GM23248 (cell line): ENCODE measurements around the gene ETFA. TPM values are rescaled to one million over a fixed set of nuclear protein-coding genes. Genes with fewer than 3 reads are reported as not detected.
A peak's percentile ranks its signal among the peaks of the same experiment; 100 is the strongest.

Experiments used
- DNase-seq: peaks from one replicate; pipeline ENCODE4 v3.0.0-alpha.2; 2015
- H2AFZ ChIP-seq: fragments of 200-600 bp; sonication (generic); 2 replicates; pipeline ENCODE4 v1.6.1; 2016; ENCODE audit warnings: antibody characterized with exemption
- H3F3A ChIP-seq: fragments of 200-600 bp; sonication (generic); 2 replicates; pipeline ENCODE4 v1.6.1; 2016; ENCODE audit warnings: mild to moderate bottlenecking, antibody characterized with exemption, mixed run types; ENCODE audit not compliant: insufficient read depth
- H3K27ac ChIP-seq: fragments of 200-600 bp; sonication (generic); 2 replicates; pipeline ENCODE4 v1.5.1; 2016; ENCODE audit warnings: mild to moderate bottlenecking
- H3K27me3 ChIP-seq: fragments of 200-600 bp; sonication (generic); replicated peaks from 2 replicates; pipeline ENCODE4 v1.6.1; 2016; ENCODE audit warnings: mild to moderate bottlenecking; ENCODE audit not compliant: insufficient read depth
- H3K36me3 ChIP-seq: fragments of 200-600 bp; sonication (generic); 2 replicates; pipeline ENCODE4 v1.6.1; 2016; ENCODE audit warnings: low read depth, mild to moderate bottlenecking
- H3K4me1 ChIP-seq: fragments of 200-600 bp; sonication (generic); 2 replicates; pipeline ENCODE4 v1.6.1; 2016; ENCODE audit warnings: mild to moderate bottlenecking; ENCODE audit not compliant: insufficient read depth
- H3K4me2 ChIP-seq: fragments of 200-600 bp; sonication (generic); one replicate; pipeline ENCODE4 v1.6.1; 2016; ENCODE audit warnings: mild to moderate bottlenecking; ENCODE audit not compliant: unreplicated experiment
- H3K4me3 ChIP-seq: fragments of 200-600 bp; sonication (generic); 2 replicates; pipeline ENCODE4 v1.5.1; 2016; ENCODE audit warnings: mild to moderate bottlenecking
- H3K79me2 ChIP-seq: fragments of 200-600 bp; sonication (generic); 2 replicates; pipeline ENCODE4 v1.6.1; 2016; ENCODE audit warnings: mild to moderate bottlenecking; ENCODE audit not compliant: insufficient read depth
- H3K9ac ChIP-seq: fragments of 200-600 bp; sonication (generic); 2 replicates; pipeline ENCODE4 v1.6.1; 2016; ENCODE audit warnings: mild to moderate bottlenecking
- H3K9me2 ChIP-seq: fragments of 200-600 bp; sonication (generic); 2 replicates; pipeline ENCODE4 v1.6.1; 2016; ENCODE audit warnings: mixed run types, mild to moderate bottlenecking, moderate library complexity; ENCODE audit not compliant: insufficient read depth
- H3K9me3 ChIP-seq: fragments of 200-600 bp; sonication (generic); one replicate; pipeline ENCODE4 v1.6.1; 2017; ENCODE audit warnings: low read depth
- H4K20me1 ChIP-seq: fragments of 200-600 bp; sonication (generic); 2 replicates; pipeline ENCODE4 v1.6.0; 2016; ENCODE audit not compliant: insufficient read depth
- EZH2 ChIP-seq: fragments of 200-600 bp; sonication (generic); IDR thresholded peaks from 2 replicates; pipeline ENCODE4 v1.6.1; 2018; ENCODE audit warnings: antibody characterized with exemption, mild to moderate bottlenecking; ENCODE audit not compliant: insufficient read depth, poor library complexity, severe bottlenecking
- EZH2phosphoT487 ChIP-seq: fragments of 200-600 bp; sonication (generic); IDR thresholded peaks from 2 replicates; pipeline ENCODE4 v1.6.1; 2018; ENCODE audit warnings: antibody characterized with exemption, moderate library complexity, mild to moderate bottlenecking, low read depth; ENCODE audit not compliant: insufficient read depth
- WGBS, 2 experiments: methylation state at CpG; one replicate each; pipeline ENCODE4 v1.1.6; 2015 to 2017; ENCODE audit warnings: low lambda C conversion rate in 2 of 2, low coverage in 1 of 2; ENCODE audit errors: missing lambda C conversion rate in 2 of 2; 5-methylcytosine and 5-hydroxymethylcytosine counted together
- in situ Hi-C: fragments of 300-500 bp; cut with MboI; formaldehyde crosslinking; loops from 2 replicates; pipeline ENCODE4 v1.15.0; 2020
- polyA plus RNA-seq: library from polyadenylated mRNA; unstranded; fragments of >200 nt; fragmentation: Nextera tagmentation; extraction: Ambion mirVana; gene quantifications from 2 replicates; pipeline ENCODE4 v1.2.1, GENCODE V29; 2016
- total RNA-seq: library from RNA; depleted of rRNA; stranded (reverse); fragments of >200 nt; shearing (Covaris generic); gene quantifications from 2 replicates; pipeline ENCODE4 v1.2.3, GENCODE V29; 2014

ETFA gene
- total and polyA plus RNA-seq, 2 experiments from 2014 or later, result 94.8 to 141 TPM

- Histone ChIP-seq H3K4me2 (no peak overlapping the region), H3K79me2 (no peaks in the 10 kb centered on the region), H3K36me3 (no peaks in the 10 kb centered on the region), H3K9me2 (no peaks in the 10 kb centered on the region), H3K4me1 (no peaks in the 10 kb centered on the region), H2AFZ (no peak overlapping the region), H3K27me3 (peaks cover 84% of the 10 kb centered on the region), H3K4me3 (no peak overlapping the region), H3F3A (no peaks in the 10 kb centered on the region; the same call in 1 of the 2 replicates), H4K20me1 (no peaks in the 10 kb centered on the region), H3K9ac (no peak overlapping the region), H3K27ac (no peak overlapping the region), H3K9me3 (no peaks in the 10 kb centered on the region)
- no peak for TF ChIP-seq EZH2
- TF ChIP-seq EZH2phosphoT487, result no peak
- DNase-seq, result no peak
- WGBS, 2 experiments, result 25 to 28% methylated on average over 25 to 42 of the region's 42 CpGs
- in situ Hi-C loops, result no loop called here
Measured at GRCh38 chr15:76341366-76342057, 30.2 kb upstream of the ETFA start.

- no peak overlapping the region for H3K27ac ChIP-seq
- TF ChIP-seq EZH2 (peak; percentile 28), EZH2phosphoT487 (peak; percentile 23; the same call in 1 of the 2 replicates)
- no peaks in the 10 kb centered on the region; the same call in 1 of the 2 replicates for H3F3A ChIP-seq
- H3K4me2 ChIP-seq, result no peak overlapping the region
- peaks cover 78% of the 10 kb centered on the region for H3K27me3 ChIP-seq
- no peaks in the 10 kb centered on the region for H3K9me2 ChIP-seq
- H3K79me2 ChIP-seq, result no peaks in the 10 kb centered on the region
- in situ Hi-C loops, result no loop called here
- 0 out of 2 replicates have a peak overlapping the region, but pooled peaks have one; percentile 39 for H3K4me3 ChIP-seq
- peak; percentile 35 for DNase-seq
- no peak overlapping the region for H3K9ac ChIP-seq
- no peaks in the 10 kb centered on the region for H4K20me1 ChIP-seq
- no peak overlapping the region for H2AFZ ChIP-seq
- 21 to 25% methylated on average over 26 to 31 of the region's 35 CpGs for WGBS, 2 experiments
- H3K4me1 ChIP-seq, result no peaks in the 10 kb centered on the region
- no peaks in the 10 kb centered on the region for H3K36me3 ChIP-seq
- no peaks in the 10 kb centered on the region for H3K9me3 ChIP-seq
Measured at GRCh38 chr15:76340803-76341365, 29.6 kb upstream of the ETFA start.

- H3K9me3 ChIP-seq, result no peaks in the 10 kb centered on the region
- peak; percentile 62 for DNase-seq
- H3K27me3 ChIP-seq, result peaks cover 77% of the 10 kb centered on the region
- 0 out of 2 replicates have a peak overlapping the region, but pooled peaks have one; percentile 48 for H2AFZ ChIP-seq
- peak overlapping the region; percentile 39 for H3K4me3 ChIP-seq
- no peak overlapping the region for H3K9ac ChIP-seq
- no peaks in the 10 kb centered on the region for H3K79me2 ChIP-seq
- in situ Hi-C loops, result no loop called here
- TF ChIP-seq EZH2 (peak; percentile 97), EZH2phosphoT487 (0 out of 2 replicates have a peak, but pooled peaks have one; percentile 72)
- H3K27ac ChIP-seq, result no peak overlapping the region
- no peaks in the 10 kb centered on the region for H3K9me2 ChIP-seq
- H3K4me1 ChIP-seq, result no peaks in the 10 kb centered on the region
- no peaks in the 10 kb centered on the region; the same call in 1 of the 2 replicates for H3F3A ChIP-seq
- H3K36me3 ChIP-seq, result no peaks in the 10 kb centered on the region
- H3K4me2 ChIP-seq, result peak overlapping the region; percentile 55
- H4K20me1 ChIP-seq, result no peaks in the 10 kb centered on the region
- 9 to 16% methylated on average over 36 to 47 of the region's 53 CpGs for WGBS, 2 experiments
Measured at GRCh38 chr15:76340198-76340802, 29.0 kb upstream of the ETFA start.

- Histone ChIP-seq H3K9me2 (no peaks in the 10 kb centered on the region), H3F3A (no peaks in the 10 kb centered on the region; the same call in 1 of the 2 replicates), H3K4me3 (peak overlapping the region; percentile 39), H3K79me2 (no peaks in the 10 kb centered on the region), H3K27ac (no peak overlapping the region), H3K27me3 (peaks cover 72% of the 10 kb centered on the region), H4K20me1 (no peaks in the 10 kb centered on the region), H3K9me3 (no peaks in the 10 kb centered on the region), H3K4me2 (peak overlapping the region; percentile 55), H3K9ac (no peak overlapping the region), H3K4me1 (no peaks in the 10 kb centered on the region), H2AFZ (0 out of 2 replicates have a peak overlapping the region, but pooled peaks have one; percentile 48), H3K36me3 (no peaks in the 10 kb centered on the region)
- WGBS, 2 experiments, result 31 to 34% methylated on average over 41 to 48 of the region's 48 CpGs
- in situ Hi-C loops, result no loop called here
- TF ChIP-seq EZH2phosphoT487, result no peak
- peak; percentile 8 for TF ChIP-seq EZH2
- DNase-seq, result peak; percentile 57
Measured at GRCh38 chr15:76339305-76340197, 28.3 kb upstream of the ETFA start.
